Suppressor macrophage (primary cell): ENCODE data around the gene CRACDL.

ENCODE experiments used
- DNase-seq, 4 experiments: peaks; one replicate each; pipeline ENCODE4 v3.0.0-alpha.2; 2020 to 2022

Gene CRACDL

DNA sequence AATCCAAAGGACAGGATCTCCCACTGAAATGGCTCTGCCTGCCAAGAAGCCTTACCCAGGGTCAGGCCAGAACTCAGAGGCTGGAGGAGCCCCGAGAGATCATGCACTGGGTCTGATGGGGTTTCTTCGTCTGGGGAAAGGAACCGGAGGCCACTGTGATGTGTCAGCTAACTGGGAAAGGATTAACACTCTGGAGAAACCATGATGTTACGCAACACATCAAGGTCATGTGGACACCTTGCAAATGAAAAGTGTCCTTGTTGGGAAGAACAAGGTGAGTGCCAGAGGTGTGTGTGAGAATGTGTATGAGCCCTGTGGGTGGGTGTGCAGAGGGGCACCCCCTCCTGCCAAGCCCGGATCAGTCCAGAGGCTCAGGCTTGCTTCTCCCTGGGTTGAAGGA is 86.9 kb downstream of the CRACDL start:
- no peak for DNase-seq

- DNase-seq, result no peak
Observed at GRCh38 chr2:98847853-98848252, 88.2 kb downstream of the CRACDL start.

GRCh38 chr2:98846041-98846440 is 90.0 kb downstream of the CRACDL start:
- no peak for DNase-seq

DNA sequence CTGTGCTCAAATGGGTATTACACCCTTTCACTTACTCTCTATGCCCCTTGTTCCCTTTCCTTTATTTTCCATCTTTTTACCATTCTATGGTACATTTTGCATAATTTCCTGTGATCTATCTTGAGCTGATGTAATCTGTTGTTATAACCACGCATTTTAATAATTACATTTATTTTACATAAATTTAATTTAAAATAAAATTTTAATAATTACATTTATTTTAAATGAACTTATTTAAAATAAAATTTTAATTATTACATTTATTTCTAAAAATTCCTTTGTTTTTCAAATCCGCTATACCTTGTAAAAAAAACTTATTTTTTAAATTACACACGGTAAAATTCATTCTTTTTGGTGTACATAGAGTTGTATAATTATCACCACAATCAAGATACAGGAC is 93.9 kb downstream of the CRACDL start:
- DNase-seq, result no peak

GRCh38 chr2:98839292-98839691 is 96.7 kb downstream of the CRACDL start:
- no peak for DNase-seq

GRCh38 chr2:98835831-98836385 is 100.1 kb downstream of the CRACDL start:
- no peak for DNase-seq

- DNase-seq, result no peak
Observed at GRCh38 chr2:98833917-98834263, 102.1 kb downstream of the CRACDL start.

DNA sequence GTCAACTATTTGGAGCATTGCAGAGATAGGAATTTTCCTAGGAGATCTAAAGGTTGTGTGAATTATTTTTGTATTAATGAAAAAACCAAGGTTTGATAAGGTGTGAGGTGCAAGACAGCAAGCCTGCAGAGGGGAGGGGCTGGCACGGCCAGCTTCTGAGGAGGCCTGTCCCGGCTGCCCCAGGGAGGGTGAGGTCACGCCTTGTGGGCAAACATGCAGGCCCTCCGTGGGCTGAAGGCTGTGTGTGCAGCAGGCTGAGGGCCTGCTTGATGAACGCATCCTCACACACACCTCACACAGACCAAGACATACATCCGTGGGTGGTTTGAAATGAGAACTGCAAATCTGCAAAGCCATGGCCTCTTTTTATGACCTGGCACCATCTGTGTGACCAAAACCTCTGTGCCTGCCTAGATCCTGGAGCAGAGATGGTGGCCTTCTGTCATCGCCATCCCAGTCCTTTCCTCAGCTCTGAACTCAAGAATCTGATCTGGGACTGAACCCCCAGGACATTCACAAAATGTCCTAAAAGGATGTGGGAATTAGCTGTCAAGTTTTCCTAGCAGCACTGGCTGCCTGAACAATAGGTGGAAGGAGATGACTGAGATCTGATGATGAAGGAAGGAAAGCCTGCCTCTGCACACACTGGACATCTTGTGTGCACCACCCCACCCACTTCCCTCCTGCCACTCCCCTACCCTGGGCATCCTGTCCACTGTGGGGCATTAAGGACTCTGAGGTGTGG is 102.7 kb downstream of the CRACDL start:
- DNase-seq, result peak in 3 of 4 experiments; percentile 23 to 42 (median 27)

- DNase-seq, result no peak
Observed at GRCh38 chr2:98832172-98832571, 103.9 kb downstream of the CRACDL start.

GRCh38 chr2:98830571-98831145 is 105.4 kb downstream of the CRACDL start:
- DNase-seq, result no peak

DNA sequence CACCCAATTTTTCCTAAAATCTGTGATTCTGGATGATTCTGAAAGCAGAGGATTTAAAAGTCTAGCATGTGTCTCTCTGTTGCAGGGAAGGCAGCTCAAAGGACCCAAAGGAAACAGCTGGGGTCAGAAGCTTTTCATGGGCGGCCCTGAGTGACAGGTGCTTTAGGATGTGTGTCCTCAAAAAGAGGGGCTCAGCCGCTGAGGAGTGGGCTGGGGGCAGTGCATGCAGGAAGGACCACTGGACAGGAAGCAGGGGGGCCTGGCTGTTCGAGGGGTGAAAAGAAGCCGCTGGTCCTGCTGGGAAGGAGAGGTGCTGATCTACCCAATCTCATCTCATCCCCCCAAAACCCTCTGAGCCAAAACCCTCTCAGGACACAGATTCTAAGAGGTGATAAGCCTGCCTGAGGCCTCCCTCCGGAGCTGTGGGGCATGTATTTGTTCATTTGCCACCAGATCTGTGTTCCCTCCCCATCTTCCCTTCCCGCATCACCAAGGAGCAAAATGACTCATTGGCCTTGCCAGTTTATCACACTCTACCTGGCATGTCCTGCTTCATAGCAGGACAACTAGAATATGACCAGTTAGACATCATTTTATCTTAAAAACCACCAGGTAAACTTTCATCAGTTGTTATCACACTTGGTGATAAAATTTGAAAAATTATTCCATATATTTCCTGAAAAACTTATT is 106.3 kb downstream of the CRACDL start:
- DNase-seq, result no peak

DNA sequence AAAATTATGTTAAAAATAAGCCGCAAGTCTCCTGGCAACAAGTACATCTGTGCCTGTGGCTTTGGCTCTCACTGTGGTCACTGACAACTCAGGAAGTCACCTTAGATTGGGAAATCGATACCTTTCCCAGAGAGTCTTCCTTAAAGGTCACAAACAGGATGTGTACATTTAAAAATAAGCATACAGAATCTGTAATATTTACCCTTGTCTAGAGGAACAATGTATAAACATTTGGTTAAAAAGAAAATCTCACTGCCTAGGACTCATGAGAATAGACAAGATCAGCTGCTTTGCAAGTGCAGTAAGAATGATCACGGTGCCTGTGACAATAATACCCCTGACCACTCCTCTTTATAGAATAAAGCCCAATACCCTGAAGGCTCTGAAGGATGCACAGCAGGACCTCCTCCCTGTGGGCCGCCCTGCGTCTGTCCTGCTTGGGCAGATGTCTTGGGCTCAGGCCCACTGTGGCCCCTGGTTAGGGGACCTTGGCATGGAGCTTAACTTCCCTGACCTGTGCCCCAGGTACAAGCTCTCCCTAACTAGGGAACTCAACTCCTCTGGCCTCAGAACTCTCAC is 107.1 kb downstream of the CRACDL start:
- DNase-seq, result no peak

- DNase-seq, result no peak
Observed at GRCh38 chr2:98828369-98828744, 107.7 kb downstream of the CRACDL start.

DNA sequence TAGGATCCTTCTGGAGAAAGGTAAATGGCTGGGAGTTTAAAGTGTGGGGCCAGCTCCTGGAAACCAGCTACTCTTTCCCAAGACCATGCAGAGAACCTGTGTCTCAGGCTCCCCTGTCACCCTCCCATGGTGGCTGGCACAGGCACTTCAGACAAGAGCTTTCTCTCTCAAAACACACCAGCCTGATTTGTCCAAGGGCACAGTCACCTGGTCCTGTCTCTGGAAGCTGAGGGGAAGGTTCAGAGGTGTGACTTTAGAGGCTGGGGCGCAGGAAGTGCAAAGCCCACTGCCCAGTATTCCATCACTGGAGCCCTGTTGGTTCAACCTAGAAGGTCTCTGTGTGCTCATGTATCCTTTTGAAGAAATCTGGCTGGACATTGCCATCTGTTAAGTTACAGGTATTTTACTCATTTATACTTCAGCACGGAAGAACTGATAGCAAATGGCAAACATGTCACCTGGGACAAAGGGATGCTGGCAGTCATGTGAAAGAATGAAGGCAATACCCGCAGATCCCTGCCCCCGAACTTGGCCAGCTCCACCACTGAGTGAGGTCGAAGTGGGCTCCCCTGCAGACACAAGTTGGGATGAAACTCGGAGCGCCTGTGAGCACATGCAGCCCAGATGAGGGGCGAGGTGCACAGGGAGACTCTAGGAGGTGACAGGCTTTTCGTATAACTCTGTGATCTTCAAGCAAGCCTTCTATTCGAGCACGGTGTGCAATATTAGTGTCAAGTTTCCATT is 108.2 kb downstream of the CRACDL start:
- DNase-seq, result no peak

GRCh38 chr2:98826856-98827255 is 109.2 kb downstream of the CRACDL start:
- DNase-seq, result no peak

GRCh38 chr2:98825858-98826257 is 110.2 kb downstream of the CRACDL start:
- no peak for DNase-seq

DNA sequence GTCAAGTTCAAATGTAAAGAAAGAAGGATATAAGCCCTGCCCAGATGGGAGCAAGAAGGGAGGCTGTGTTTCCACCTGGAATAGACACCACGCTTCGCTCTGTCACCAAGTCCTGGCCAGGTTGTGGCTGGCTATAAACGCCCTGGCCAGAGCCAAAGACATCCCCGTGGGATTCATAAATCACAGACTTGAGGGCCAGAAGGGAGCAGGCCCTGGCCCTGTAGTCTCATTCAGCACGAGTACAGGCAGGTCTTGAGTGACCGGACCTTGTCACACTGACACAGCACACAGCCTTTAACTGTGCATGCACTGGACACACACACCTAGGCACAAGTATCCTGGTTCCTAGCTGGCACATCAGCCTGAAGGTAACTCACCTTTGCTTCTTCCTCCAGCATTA is 110.6 kb downstream of the CRACDL start:
- no peak for DNase-seq

GRCh38 chr2:98825020-98825350 is 111.0 kb downstream of the CRACDL start:
- DNase-seq, result no peak

GRCh38 chr2:98824256-98825019 is 111.6 kb downstream of the CRACDL start:
- DNase-seq, result peak; percentile 26 to 63 (median 45)

DNA sequence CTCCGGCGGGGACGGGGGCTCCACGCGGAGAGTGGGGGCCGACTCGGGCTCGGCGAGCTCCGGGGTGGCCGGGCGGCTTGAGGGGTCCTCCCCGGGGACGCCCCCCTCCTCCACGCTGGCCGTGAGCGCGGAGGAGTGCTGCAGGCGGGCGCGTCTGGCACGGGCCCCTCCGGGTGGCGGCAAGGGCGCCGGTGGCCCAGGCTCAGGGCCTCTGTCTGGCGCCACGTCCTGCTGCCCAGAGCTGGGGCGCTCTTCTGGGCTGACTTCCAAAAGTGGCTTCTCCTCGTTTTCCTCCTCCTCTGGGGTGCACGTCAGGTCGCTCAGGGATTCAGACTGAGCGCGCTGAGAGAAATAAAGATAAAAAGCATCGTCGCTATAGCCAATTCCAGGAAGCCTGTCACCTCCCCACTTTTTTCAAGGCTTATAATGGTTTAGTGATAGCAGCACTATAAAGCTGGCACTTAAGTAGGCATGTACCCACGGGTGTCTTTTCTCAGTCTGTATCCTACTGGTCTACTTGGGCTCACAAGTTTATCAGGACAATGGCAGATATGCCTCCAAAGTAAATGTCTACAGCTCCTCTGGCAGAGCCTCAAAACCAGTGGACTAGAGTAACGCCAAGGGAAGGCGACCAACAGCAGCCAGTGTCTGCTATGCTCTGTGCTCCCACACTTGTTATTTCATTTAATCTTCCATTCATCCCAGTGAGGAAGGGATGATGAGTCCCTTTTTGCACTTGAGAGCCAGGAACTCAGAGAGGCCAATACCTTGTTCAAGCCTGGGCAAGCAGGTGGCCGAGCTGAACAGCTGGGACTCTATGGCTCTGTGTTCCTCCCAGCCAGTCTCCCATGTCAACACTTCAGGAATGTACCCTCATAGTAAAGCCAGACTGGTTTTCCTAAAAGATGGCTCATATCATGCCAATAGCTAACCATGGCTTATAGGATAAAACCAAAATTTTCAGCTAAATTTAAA is 112.5 kb downstream of the CRACDL start:
- no peak for DNase-seq
